Liver (tissue), 9 donors: Measurements from ENCODE around the gene CACNA1C. TPM values are rescaled to one million over a fixed set of nuclear protein-coding genes. Genes with fewer than 3 reads are reported as not detected.

Experiments
- DNase-seq: peaks from one replicate; pipeline ENCODE4 v3.0.0-alpha.2; 2017; ENCODE audit warnings: low spot score
- H3K27ac ChIP-seq, 2 donors: one replicate each; pipeline ENCODE4 v1.7.0; 2013; ENCODE audit warnings: inconsistent platforms in 2 of 2, low read length in 2 of 2, control low read depth in 1 of 2, low read depth in 1 of 2, mild to moderate bottlenecking in 1 of 2
- H3K27me3 ChIP-seq, 4 donors: one replicate each; pipeline versions ENCODE4 v1.6.1 to v1.7.0; 2013; ENCODE audit warnings: low read length in 3 of 4, inconsistent platforms in 1 of 4, mild to moderate bottlenecking in 1 of 4, moderate library complexity in 1 of 4; ENCODE audit not compliant: control insufficient read depth in 4 of 4, insufficient read depth in 4 of 4
- H3K36me3 ChIP-seq, 4 donors: one replicate each; pipeline versions ENCODE4 v1.6.1 to v1.7.0; 2013; ENCODE audit warnings: low read length in 3 of 4, mild to moderate bottlenecking in 3 of 4, low read depth in 1 of 4, moderate library complexity in 1 of 4; ENCODE audit not compliant: control insufficient read depth in 4 of 4, insufficient read depth in 3 of 4
- H3K4me1 ChIP-seq, 4 donors: one replicate each; pipeline versions ENCODE4 v1.6.1 to v1.7.0; 2013; ENCODE audit warnings: low read length in 3 of 4, mild to moderate bottlenecking in 3 of 4, moderate library complexity in 1 of 4; ENCODE audit not compliant: control insufficient read depth in 4 of 4, insufficient read depth in 4 of 4
- H3K4me3 ChIP-seq, 3 donors: one replicate each; pipeline versions ENCODE4 v1.6.1 to v1.7.0; 2013; ENCODE audit warnings: low read length in 3 of 3, control low read depth in 1 of 3, low read depth in 1 of 3, mild to moderate bottlenecking in 1 of 3
- H3K9ac ChIP-seq, 2 donors: one replicate each; pipeline ENCODE4 v1.7.0; 2013; ENCODE audit warnings: low read length in 2 of 2, mild to moderate bottlenecking in 2 of 2, moderate library complexity in 2 of 2, control low read depth in 1 of 2, low read depth in 1 of 2
- H3K9me3 ChIP-seq, 4 donors: one replicate each; pipeline versions ENCODE4 v1.6.1 to v1.7.0; 2013; ENCODE audit warnings: low read length in 3 of 4; ENCODE audit not compliant: control insufficient read depth in 4 of 4
- EGR1 ChIP-seq, 2 donors: IDR thresholded peaks; 2 replicates each; pipeline ENCODE4 v1.6.1; 2016 to 2018; ENCODE audit warnings: antibody characterized with exemption in 2 of 2, low read depth in 2 of 2
- FOXA1 ChIP-seq: IDR thresholded peaks from 2 replicates; pipeline ENCODE4 v1.6.1; 2016; ENCODE audit warnings: antibody characterized with exemption
- FOXA2 ChIP-seq: IDR thresholded peaks from 2 replicates; pipeline ENCODE4 v1.6.1; 2016; ENCODE audit warnings: antibody characterized with exemption
- GABPA ChIP-seq, 2 donors: IDR thresholded peaks in 1 of 2; conservative IDR thresholded peaks in 1 of 2; 2 replicates each; pipeline ENCODE4 v1.6.1; 2016; ENCODE audit warnings: antibody characterized with exemption in 2 of 2, mild to moderate bottlenecking in 1 of 2, moderate library complexity in 1 of 2
- HNF4A ChIP-seq, 2 donors: conservative IDR thresholded peaks; 2 replicates each; pipeline ENCODE4 v1.6.1; 2016; ENCODE audit warnings: antibody characterized with exemption in 2 of 2, mild to moderate bottlenecking in 2 of 2
- HNF4G ChIP-seq: IDR thresholded peaks from 2 replicates; pipeline ENCODE4 v1.6.1; 2016; ENCODE audit warnings: antibody characterized with exemption
- JUND ChIP-seq, 2 donors: IDR thresholded peaks; 2 replicates each; pipeline ENCODE4 v1.6.1; 2016; ENCODE audit warnings: antibody characterized with exemption in 2 of 2
- MAX ChIP-seq: IDR thresholded peaks from 2 replicates; pipeline ENCODE4 v1.6.1; 2016; ENCODE audit warnings: antibody characterized with exemption
- NR2F2 ChIP-seq: IDR thresholded peaks from 2 replicates; pipeline ENCODE4 v1.6.1; 2016; ENCODE audit warnings: antibody characterized with exemption
- RAD21 ChIP-seq, 2 donors: IDR thresholded peaks; 2 replicates each; pipeline ENCODE4 v1.6.1; 2016; ENCODE audit warnings: antibody characterized with exemption in 2 of 2, mild to moderate bottlenecking in 2 of 2
- REST ChIP-seq: IDR thresholded peaks from 2 replicates; pipeline ENCODE4 v1.6.1; 2016; ENCODE audit warnings: antibody characterized with exemption, mild to moderate bottlenecking
- RXRA ChIP-seq, 2 donors: IDR thresholded peaks; 2 replicates each; pipeline ENCODE4 v1.6.1; 2017 to 2018; ENCODE audit warnings: antibody characterized with exemption in 2 of 2, mild to moderate bottlenecking in 1 of 2
- SP1 ChIP-seq: IDR thresholded peaks from 2 replicates; pipeline ENCODE4 v1.6.1; 2018; ENCODE audit warnings: antibody characterized with exemption, mild to moderate bottlenecking
- TAF1 ChIP-seq: conservative IDR thresholded peaks from 2 replicates; pipeline ENCODE4 v1.6.1; 2016; ENCODE audit warnings: antibody characterized with exemption, mild to moderate bottlenecking
- YY1 ChIP-seq: IDR thresholded peaks from 2 replicates; pipeline ENCODE4 v1.6.1; 2016; ENCODE audit warnings: antibody characterized with exemption, mild to moderate bottlenecking
- ZBTB33 ChIP-seq: IDR thresholded peaks from 2 replicates; pipeline ENCODE4 v1.6.1; 2016; ENCODE audit warnings: antibody characterized with exemption
- WGBS: extraction: QIAGEN DNeasy Blood & Tissue Kit; methylation state at CpG from one replicate; pipeline ENCODE4 v1.1.7; 2013; 5-methylcytosine and 5-hydroxymethylcytosine counted together
- polyA plus RNA-seq, 2 donors: library from polyadenylated mRNA; stranded (reverse) in 1 of 2; unstranded in 1 of 2; fragments of 200-250 nt in 1 of 2; fragments of >200 nt in 1 of 2; fragmentation: Nextera tagmentation in 1 of 2; extraction: Ambion mirVana in 1 of 2; gene quantifications; one replicate each; pipeline versions ENCODE4 v1.2.1 to v1.2.3, GENCODE V29; 2013 to 2015
- total RNA-seq, 2 donors: library from RNA; depleted of rRNA; stranded (reverse); fragments of >200 nt; gene quantifications; one replicate each; pipeline ENCODE4 v1.2.3, GENCODE V29; 2014
- TF ChIP-seq, protein P1 (sequence below): fragments of 150-350 bp; IDR thresholded peaks from 2 replicates; pipeline ENCODE4 v1.5.1; 2017; ENCODE audit warnings: improper control_type of control experiment, low read depth, low read length; ENCODE audit not compliant: missing input control
- TF ChIP-seq, protein P2 (sequence below): IDR thresholded peaks from 2 replicates; pipeline ENCODE4 v1.6.1; 2016; ENCODE audit warnings: antibody characterized with exemption
- donor health status: healthy.
- donor health status: healthy.
- donor health status: healthy.
- donor health status: healthy.
- donor health status: healthy.

Gene CACNA1C
- total and polyA plus RNA-seq, 4 donors, result 0.23 to 1.9 (median 0.41) TPM

DNA sequence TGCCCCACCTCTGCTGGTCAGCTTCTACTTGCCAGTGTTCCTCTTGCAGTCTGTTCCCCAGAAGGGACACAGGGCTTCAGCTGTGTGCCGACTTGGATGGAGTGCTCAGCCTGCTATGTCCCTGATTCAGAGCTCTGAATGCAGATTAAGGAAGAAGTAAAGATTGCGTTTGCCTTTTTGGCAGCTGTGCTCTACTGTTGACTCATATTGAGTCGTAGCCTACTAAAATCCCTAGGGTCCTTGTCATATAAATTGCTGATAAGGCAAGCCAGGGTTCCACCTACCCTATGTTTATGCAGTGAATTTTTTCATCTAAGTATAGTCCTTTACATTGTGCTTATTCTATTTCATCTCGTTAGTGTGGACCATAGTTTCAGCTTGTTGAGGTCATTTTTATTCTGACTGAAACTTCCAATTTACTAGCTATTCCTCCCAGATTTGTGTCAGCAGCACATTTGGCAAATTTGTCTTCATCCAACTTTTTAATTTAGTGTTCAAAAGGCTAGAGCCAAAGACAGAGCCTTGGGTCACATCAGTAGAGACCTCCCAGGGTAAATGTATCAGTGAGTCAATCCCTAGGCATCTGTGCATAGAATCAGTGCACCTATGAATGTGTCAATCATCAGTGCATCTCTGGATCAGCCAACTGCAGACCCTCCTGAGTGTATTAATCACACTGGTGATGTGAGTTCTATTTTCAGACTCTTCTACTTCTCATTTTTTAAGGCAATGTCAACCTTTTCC lies 31.9 kb downstream of the CACNA1C start:
- H3K36me3 ChIP-seq, result no peaks in the 10 kb centered on the region
- TF ChIP-seq, protein P1, sequence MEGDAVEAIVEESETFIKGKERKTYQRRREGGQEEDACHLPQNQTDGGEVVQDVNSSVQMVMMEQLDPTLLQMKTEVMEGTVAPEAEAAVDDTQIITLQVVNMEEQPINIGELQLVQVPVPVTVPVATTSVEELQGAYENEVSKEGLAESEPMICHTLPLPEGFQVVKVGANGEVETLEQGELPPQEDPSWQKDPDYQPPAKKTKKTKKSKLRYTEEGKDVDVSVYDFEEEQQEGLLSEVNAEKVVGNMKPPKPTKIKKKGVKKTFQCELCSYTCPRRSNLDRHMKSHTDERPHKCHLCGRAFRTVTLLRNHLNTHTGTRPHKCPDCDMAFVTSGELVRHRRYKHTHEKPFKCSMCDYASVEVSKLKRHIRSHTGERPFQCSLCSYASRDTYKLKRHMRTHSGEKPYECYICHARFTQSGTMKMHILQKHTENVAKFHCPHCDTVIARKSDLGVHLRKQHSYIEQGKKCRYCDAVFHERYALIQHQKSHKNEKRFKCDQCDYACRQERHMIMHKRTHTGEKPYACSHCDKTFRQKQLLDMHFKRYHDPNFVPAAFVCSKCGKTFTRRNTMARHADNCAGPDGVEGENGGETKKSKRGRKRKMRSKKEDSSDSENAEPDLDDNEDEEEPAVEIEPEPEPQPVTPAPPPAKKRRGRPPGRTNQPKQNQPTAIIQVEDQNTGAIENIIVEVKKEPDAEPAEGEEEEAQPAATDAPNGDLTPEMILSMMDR, result no peak
- TF ChIP-seq GABPA (IDR thresholded peaks at IDR 0.05 in 1 of 2, conservative IDR thresholded peaks at IDR 0.05 in 1 of 2), result no peak
- no peak overlapping the region for H3K9ac ChIP-seq
- H3K4me1 ChIP-seq, result no peaks in the 10 kb centered on the region
- 56% methylated on average over 4 of the region's 4 CpGs for WGBS
- H3K4me3 ChIP-seq, result no peak overlapping the region
- no peaks in the 10 kb centered on the region for H3K9me3 ChIP-seq
- no peak for DNase-seq
- H3K27ac ChIP-seq, result no peak overlapping the region
- peaks cover 0 to 4% (median under 1%) of the 10 kb centered on the region in 4 donors for H3K27me3 ChIP-seq

DNA sequence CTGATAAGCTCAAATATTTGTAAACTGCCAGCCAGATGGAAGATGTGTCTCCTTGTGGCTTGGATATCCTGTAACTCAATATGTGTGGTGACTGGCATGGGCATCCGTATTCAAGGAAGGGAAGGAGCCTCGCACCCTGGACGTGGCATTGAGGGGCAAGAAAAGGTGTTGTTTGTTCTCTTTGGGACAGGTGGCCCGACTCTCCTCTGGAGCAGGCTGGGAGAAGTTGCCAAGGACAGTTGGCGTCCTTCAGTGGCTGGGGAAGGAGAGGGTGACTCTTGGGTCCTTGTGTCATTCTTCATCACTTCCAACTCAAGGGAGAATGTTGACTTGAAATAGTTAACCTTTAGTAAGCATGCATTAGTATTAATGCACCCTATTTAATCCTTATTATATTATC lies 39.6 kb downstream of the CACNA1C start:
- Histone ChIP-seq H3K27me3 (peaks cover 0 to 3% (median under 1%) of the 10 kb centered on the region in 4 donors), H3K4me3 (no peak overlapping the region), H3K4me1 (peaks cover 0 to 2% (median 0%) of the 10 kb centered on the region in 4 donors), H3K9ac (no peak overlapping the region), H3K36me3 (no peaks in the 10 kb centered on the region), H3K9me3 (no peaks in the 10 kb centered on the region), H3K27ac (no peak overlapping the region)
- no peak for DNase-seq
- 80% methylated on average over 5 of the region's 5 CpGs for WGBS
- no peak for TF ChIP-seq HNF4G
- TF ChIP-seq ZBTB33, result no peak
- TF ChIP-seq REST, result no peak
- no peak for TF ChIP-seq NR2F2
- no peak for TF ChIP-seq JUND (IDR thresholded peaks at IDR 0.05)
- TF ChIP-seq RAD21 (IDR thresholded peaks at IDR 0.05), result no peak
- TF ChIP-seq, protein P1, result no peak
- no peak for TF ChIP-seq FOXA1
- no peak for TF ChIP-seq TAF1
- no peak for TF ChIP-seq HNF4A (conservative IDR thresholded peaks at IDR 0.05)
- TF ChIP-seq FOXA2, result no peak
- TF ChIP-seq, protein P2, sequence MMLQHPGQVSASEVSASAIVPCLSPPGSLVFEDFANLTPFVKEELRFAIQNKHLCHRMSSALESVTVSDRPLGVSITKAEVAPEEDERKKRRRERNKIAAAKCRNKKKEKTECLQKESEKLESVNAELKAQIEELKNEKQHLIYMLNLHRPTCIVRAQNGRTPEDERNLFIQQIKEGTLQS, result no peak
- no peak for TF ChIP-seq RXRA (IDR thresholded peaks at IDR 0.05)
- no peak for TF ChIP-seq YY1
- TF ChIP-seq GABPA (IDR thresholded peaks at IDR 0.05 in 1 of 2, conservative IDR thresholded peaks at IDR 0.05 in 1 of 2), result no peak
- TF ChIP-seq MAX, result no peak
- TF ChIP-seq SP1, result no peak
- TF ChIP-seq EGR1 (IDR thresholded peaks at IDR 0.05; ENCODE audit: low read depth in 2 of 2), result no peak
